Prostate gland (tissue), 2 donors: ENCODE results near the gene VAV2.

ENCODE experiments used
- CTCF ChIP-seq, 4 experiments: fragments of 200-600 bp in 2 of 4; fragments of 450-650 bp in 2 of 4; sonication (generic) in 2 of 4; IDR thresholded peaks; 1 replicate in 3 of 4; 2 replicates in 1 of 4; pipeline ENCODE4 v1.5.1; 2016 to 2019; ENCODE audit warnings: antibody characterized with exemption in 4 of 4, mild to moderate bottlenecking in 2 of 4, moderate library complexity in 2 of 4
- POLR2A ChIP-seq: fragments of 450-650 bp; IDR thresholded peaks from one replicate; pipeline ENCODE4 v1.6.1; 2016; ENCODE audit warnings: antibody characterized with exemption, mild to moderate bottlenecking
- POLR2AphosphoS5 ChIP-seq: sonication (generic); formaldehyde crosslinking; IDR thresholded peaks from one replicate; pipeline ENCODE4 v1.6.1; 2017; ENCODE audit warnings: antibody characterized with exemption

- TF ChIP-seq CTCF (IDR thresholded peaks at IDR 0.05) = no peak
- TF ChIP-seq POLR2AphosphoS5 = no peak
- no peak for TF ChIP-seq POLR2A
Measured at GRCh38 chr9:134034215-134035040, 42.3 kb upstream of the VAV2 start.
